IMR-90 (cell line): ENCODE measurements around the gene LGALS12. TPM values are rescaled to one million over a fixed set of nuclear protein-coding genes. Genes with fewer than 3 reads are reported as not detected.

Experiments
- ATAC-seq: fragments of 200-7000 bp; cut with Tn5 transposase; 2 replicates; pipeline ENCODE4 v1.9.1; 2020; ENCODE audit warnings: low read depth, mild to moderate bottlenecking, moderate library complexity
- BruUV-seq: library from RNA; stranded (reverse); fragments of 400-500 nt; replicated peaks from 2 replicates; lab custom pipeline; 2021; lab: Mats Ljungman, UMichigan
- CTCF ChIA-PET: fragments of 300-600 bp; formaldehyde crosslinking; extraction: SDS; loops from one replicate; lab custom pipeline; 2021; ENCODE audit warnings: antibody characterized with exemption; lab: Yijun Ruan, JAX
- POLR2A ChIA-PET: fragments of 300-600 bp; sonication (Branson Sonifier 250); formaldehyde crosslinking; loops from one replicate; lab custom pipeline; 2022; ENCODE audit warnings: antibody characterized with exemption; ENCODE audit not compliant: unreplicated experiment; lab: Charles Lee
- DNase-seq: peaks from one replicate; pipeline ENCODE4 v3.0.0; 2013
- H2AFZ ChIP-seq: replicated peaks from 2 replicates; pipeline ENCODE3; 2013; ENCODE audit warnings: low read length, mild to moderate bottlenecking; ENCODE audit not compliant: poor library complexity
- H2AK5ac ChIP-seq: 2 replicates; pipeline ENCODE4 v1.6.1; 2013; ENCODE audit warnings: low read depth, low read length, inconsistent platforms
- H2AK9ac ChIP-seq: replicated peaks from 2 replicates; pipeline ENCODE3; 2013; ENCODE audit warnings: mild to moderate bottlenecking, low read depth, low read length, moderate library complexity; ENCODE audit not compliant: poor library complexity
- H2BK120ac ChIP-seq: 2 replicates; pipeline ENCODE4 v1.6.1; 2013; ENCODE audit warnings: low read depth, low read length, inconsistent platforms
- H2BK15ac ChIP-seq: 3 replicates; pipeline ENCODE4 v1.6.1; 2013; ENCODE audit warnings: low read depth, low read length, inconsistent platforms
- H2BK20ac ChIP-seq: 2 replicates; pipeline ENCODE4 v1.6.1; 2013; ENCODE audit warnings: low read depth, mild to moderate bottlenecking, inconsistent platforms, low read length, moderate library complexity
- H2BK5ac ChIP-seq: 2 replicates; pipeline ENCODE4 v1.6.1; 2013; ENCODE audit warnings: mild to moderate bottlenecking, low read depth, low read length, inconsistent platforms; ENCODE audit not compliant: poor library complexity, severe bottlenecking
- H3K14ac ChIP-seq: replicated peaks from 2 replicates; pipeline ENCODE4 v1.6.1; 2013; ENCODE audit warnings: low read depth, low read length, inconsistent platforms
- H3K18ac ChIP-seq: 2 replicates; pipeline ENCODE4 v1.6.1; 2013; ENCODE audit warnings: low read depth, low read length, control low read depth
- H3K23ac ChIP-seq: 2 replicates; pipeline ENCODE4 v1.6.1; 2013; ENCODE audit warnings: low read depth, low read length, inconsistent platforms
- H3K27ac ChIP-seq: 2 replicates; pipeline ENCODE4 v1.5.1; 2013; ENCODE audit warnings: mild to moderate bottlenecking, control low read depth, low read length; ENCODE audit not compliant: insufficient read depth
- H3K27me3 ChIP-seq: 2 replicates; pipeline ENCODE4 v1.6.1; 2013; ENCODE audit warnings: low read length; ENCODE audit not compliant: control insufficient read depth, insufficient read depth
- H3K36me3 ChIP-seq: 2 replicates; pipeline ENCODE4 v1.6.1; 2013; ENCODE audit warnings: low read length, mixed read lengths; ENCODE audit not compliant: control insufficient read depth, insufficient read depth
- H3K4ac ChIP-seq: 2 replicates; pipeline ENCODE4 v1.6.1; 2013; ENCODE audit warnings: low read depth, low read length, inconsistent platforms
- H3K4me1 ChIP-seq: 2 replicates; pipeline ENCODE4 v1.6.1; 2013; ENCODE audit warnings: low read length, mixed read lengths; ENCODE audit not compliant: control insufficient read depth, insufficient read depth
- H3K4me2 ChIP-seq: 2 replicates; pipeline ENCODE4 v1.6.1; 2013; ENCODE audit warnings: low read depth, mild to moderate bottlenecking, control low read depth, low read length, moderate library complexity
- H3K4me3 ChIP-seq: 2 replicates; pipeline ENCODE4 v1.5.1; 2013; ENCODE audit warnings: low read depth, mild to moderate bottlenecking, control low read depth, low read length, moderate library complexity; ENCODE audit not compliant: insufficient read depth
- H3K56ac ChIP-seq: 2 replicates; pipeline ENCODE4 v1.6.1; 2013; ENCODE audit warnings: low read length, inconsistent platforms; ENCODE audit not compliant: insufficient read depth; ENCODE audit errors: extremely low read depth
- H3K79me1 ChIP-seq, 2 experiments: 2 replicates each; pipeline ENCODE4 v1.6.1; 2013; ENCODE audit warnings: low read length in 2 of 2, inconsistent platforms in 1 of 2, low read depth in 1 of 2
- H3K9ac ChIP-seq: 2 replicates; pipeline ENCODE4 v1.6.1; 2013; ENCODE audit warnings: low read depth, low read length, control low read depth
- H3K9me1 ChIP-seq: 2 replicates; pipeline ENCODE4 v1.6.1; 2013; ENCODE audit warnings: low read length, inconsistent platforms; ENCODE audit not compliant: insufficient read depth
- H3K9me3 ChIP-seq: 2 replicates; pipeline ENCODE4 v1.6.1; 2013; ENCODE audit warnings: low read length; ENCODE audit not compliant: control insufficient read depth, insufficient read depth
- H4K20me1 ChIP-seq: 2 replicates; pipeline ENCODE4 v1.6.1; 2013; ENCODE audit warnings: low read length, inconsistent platforms; ENCODE audit not compliant: insufficient read depth
- H4K5ac ChIP-seq: 2 replicates; pipeline ENCODE4 v1.6.1; 2013; ENCODE audit warnings: mild to moderate bottlenecking, low read depth, low read length, control low read depth
- H4K8ac ChIP-seq, 2 experiments: 2 replicates each; pipeline ENCODE4 v1.6.1; 2013; ENCODE audit warnings: low read depth in 2 of 2, low read length in 2 of 2, control low read depth in 1 of 2, inconsistent platforms in 1 of 2
- H4K91ac ChIP-seq: 2 replicates; pipeline ENCODE4 v1.6.1; 2013; ENCODE audit warnings: low read depth, low read length, inconsistent platforms; ENCODE audit not compliant: insufficient read depth
- CHD1 ChIP-seq: IDR thresholded peaks from 2 replicates; pipeline ENCODE4 v1.6.1; 2012; ENCODE audit warnings: low read depth, low read length, improper control_type of control experiment
- FOS ChIP-seq: fragments of 150-350 bp; IDR thresholded peaks from 2 replicates; pipeline ENCODE4 v1.6.1; 2016; ENCODE audit warnings: low read depth, low read length
- MAFK ChIP-seq: IDR thresholded peaks from 2 replicates; pipeline ENCODE4 v1.6.1; 2012; ENCODE audit warnings: low read depth, low read length, improper control_type of control experiment
- MAZ ChIP-seq: IDR thresholded peaks from 2 replicates; pipeline ENCODE4 v1.6.1; 2012; ENCODE audit warnings: low read depth, mild to moderate bottlenecking, low read length, improper control_type of control experiment, moderate library complexity, borderline replicate concordance
- MXI1 ChIP-seq: IDR thresholded peaks from 2 replicates; pipeline ENCODE4 v1.6.1; 2012; ENCODE audit warnings: low read depth, mild to moderate bottlenecking, low read length, moderate library complexity, borderline replicate concordance
- NFE2L2 ChIP-seq: fragments of 150-350 bp; IDR thresholded peaks from 2 replicates; pipeline ENCODE4 v1.6.1; 2016; ENCODE audit warnings: low read depth, mild to moderate bottlenecking, low read length
- POLR2A ChIP-seq: IDR thresholded peaks from 2 replicates; pipeline ENCODE4 v1.6.1; 2012; ENCODE audit warnings: mild to moderate bottlenecking, low read depth, low read length
- RAD21 ChIP-seq: IDR thresholded peaks from 2 replicates; pipeline ENCODE4 v1.6.1; 2012; ENCODE audit warnings: low read length, improper control_type of control experiment
- RCOR1 ChIP-seq: IDR thresholded peaks from 2 replicates; pipeline ENCODE4 v1.6.1; 2012; ENCODE audit warnings: mild to moderate bottlenecking, low read length, improper control_type of control experiment; ENCODE audit not compliant: insufficient replicate concordance
- SMC3 ChIP-seq: fragments of 150-350 bp; IDR thresholded peaks from 2 replicates; pipeline ENCODE4 v1.6.1; 2016; ENCODE audit warnings: low read depth, mild to moderate bottlenecking, antibody characterized with exemption, low read length, moderate library complexity
- WGBS, 2 experiments: methylation state at CpG; one replicate each; pipeline versions ENCODE4 v1.1.5 to v1.1.7; 2013; ENCODE audit warnings: missing lambda C conversion rate in 2 of 2; ENCODE audit not compliant: insufficient read length in 1 of 2; ENCODE audit errors: extremely low coverage in 2 of 2; 5-methylcytosine and 5-hydroxymethylcytosine counted together
- dilution Hi-C: fragments of 300-500 bp; cut with HindIII; formaldehyde crosslinking; loops from one replicate; pipeline ENCODE4 v1.14.3; 2018; ENCODE audit warnings: low sequenced_read_pairs; ENCODE audit not compliant: unreplicated experiment
- in situ Hi-C: fragments of 300-500 bp; cut with MboI; formaldehyde crosslinking; loops from 3 replicates; pipeline ENCODE4 v1.14.3; 2019; ENCODE audit warnings: low sequenced_read_pairs, inconsistent platforms, mixed read lengths
- intact Hi-C: fragments of 100-400 bp; cut with micrococcal nuclease; formaldehyde crosslinking; loops from 2 replicates; pipeline ENCODE4 v1.10.0; 2022
- polyA plus RNA-seq, 3 experiments: library from polyadenylated mRNA; depleted of rRNA; stranded (reverse); fragments of >200 nt; gene quantifications; 2 replicates each; pipeline ENCODE4 v1.2.3, GENCODE V29; 2012; ENCODE audit warnings: low replicate concordance in 1 of 3
- total RNA-seq: library from RNA; depleted of rRNA; stranded (reverse); fragments of >200 nt; gene quantifications from 2 replicates; pipeline ENCODE4 v1.2.3, GENCODE V29; 2012
- TF ChIP-seq, protein P1 (sequence below): fragments of 150-350 bp; IDR thresholded peaks from 2 replicates; pipeline ENCODE4 v1.6.1; 2017; ENCODE audit warnings: mild to moderate bottlenecking, antibody characterized with exemption, low read length, low read depth
- TF ChIP-seq, protein P2 (sequence below): conservative IDR thresholded peaks from 2 replicates; pipeline ENCODE4 v1.5.1; 2012; ENCODE audit warnings: mild to moderate bottlenecking, low read depth, low read length, improper control_type of control experiment
- TF ChIP-seq, protein P3 (sequence below): fragments of 150-350 bp; IDR thresholded peaks from 2 replicates; pipeline ENCODE4 v1.6.1; 2016; ENCODE audit warnings: low read depth, mild to moderate bottlenecking, low read length, moderate library complexity, borderline replicate concordance

The LGALS12 gene
- total and polyA plus RNA-seq, 2 of the 4 experiments (the other 2 are of a cell fraction): not detected

DNA sequence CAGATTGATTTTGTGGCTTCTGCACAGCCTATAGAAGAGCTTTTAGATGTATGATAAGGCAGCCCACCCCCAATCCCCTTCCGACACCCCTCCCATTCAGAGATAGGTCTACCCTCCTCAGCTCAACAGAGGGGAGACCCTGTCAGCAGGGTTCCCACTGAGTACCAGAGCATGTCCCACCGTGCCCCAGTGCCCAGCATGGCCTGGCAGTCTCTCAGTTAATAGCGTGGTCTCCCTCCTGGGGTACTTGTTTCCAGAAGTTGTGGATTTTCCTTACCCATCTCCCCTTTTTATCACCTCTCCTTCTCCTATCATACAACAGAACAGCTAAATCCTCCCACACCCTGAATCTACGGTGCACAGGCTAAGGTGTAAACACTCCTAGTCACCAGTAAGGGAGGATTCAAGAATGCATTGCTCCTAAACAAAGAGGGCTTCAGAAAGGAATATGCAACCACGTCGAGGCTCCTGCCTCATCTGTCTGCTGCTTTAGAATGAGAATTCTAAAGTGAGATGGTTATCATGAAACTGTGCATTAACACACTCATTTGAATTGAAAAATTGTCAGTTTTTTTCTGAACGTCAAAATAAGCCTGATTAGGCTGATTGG, 50.6 kb downstream of the LGALS12 start:
- no CpG with 5 or more reads among the region's 7 CpGs for WGBS, 2 experiments

More for the DNA sequence above, 50.6 kb downstream of the LGALS12 start:
- Histone ChIP-seq H3K4me2 (no peak overlapping the region), H3K14ac (no peak overlapping the region), H3K9ac (no peak overlapping the region), H3K9me1 (no peaks in the 10 kb centered on the region), H3K36me3 (no peaks in the 10 kb centered on the region), H3K23ac (no peak overlapping the region), H4K20me1 (no peaks in the 10 kb centered on the region), H2BK15ac (no peak overlapping the region), H3K4me1 (no peaks in the 10 kb centered on the region), H4K8ac (no peak overlapping the region), H4K91ac (no peak overlapping the region), H3K4me3 (no peak overlapping the region), H2AK9ac (no peak overlapping the region), H3K27ac (no peak overlapping the region), H2AFZ (no peak overlapping the region), H3K9me3 (no peaks in the 10 kb centered on the region), H2BK120ac (no peak overlapping the region), H3K27me3 (peaks cover 40% of the 10 kb centered on the region), H3K79me1 (no peaks in the 10 kb centered on the region), H3K56ac (no peak overlapping the region), H2BK20ac (no peak overlapping the region), H4K5ac (no peak overlapping the region), H3K18ac (no peak overlapping the region), H2AK5ac (no peak overlapping the region), H2BK5ac (no peak overlapping the region), H3K4ac (no peak overlapping the region)
- intact Hi-C loops (no loop called here), dilution Hi-C loops (no loop called here), in situ Hi-C loops (no loop called here)
- ATAC-seq: no peak
- no TSS peak for BruUV-seq
- ChIA-PET POLR2A (no interaction called here), CTCF (no interaction called here)
- DNase-seq: no peak
- TF ChIP-seq POLR2A (no peak), RCOR1 (no peak), MAFK (no peak), NFE2L2 (no peak), FOS (no peak), CHD1 (no peak), MAZ (no peak), SMC3 (no peak), MXI1 (no peak), RAD21 (no peak)
- TF ChIP-seq, protein P1, sequence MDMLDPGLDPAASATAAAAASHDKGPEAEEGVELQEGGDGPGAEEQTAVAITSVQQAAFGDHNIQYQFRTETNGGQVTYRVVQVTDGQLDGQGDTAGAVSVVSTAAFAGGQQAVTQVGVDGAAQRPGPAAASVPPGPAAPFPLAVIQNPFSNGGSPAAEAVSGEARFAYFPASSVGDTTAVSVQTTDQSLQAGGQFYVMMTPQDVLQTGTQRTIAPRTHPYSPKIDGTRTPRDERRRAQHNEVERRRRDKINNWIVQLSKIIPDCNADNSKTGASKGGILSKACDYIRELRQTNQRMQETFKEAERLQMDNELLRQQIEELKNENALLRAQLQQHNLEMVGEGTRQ: no peak
- TF ChIP-seq, protein P2, sequence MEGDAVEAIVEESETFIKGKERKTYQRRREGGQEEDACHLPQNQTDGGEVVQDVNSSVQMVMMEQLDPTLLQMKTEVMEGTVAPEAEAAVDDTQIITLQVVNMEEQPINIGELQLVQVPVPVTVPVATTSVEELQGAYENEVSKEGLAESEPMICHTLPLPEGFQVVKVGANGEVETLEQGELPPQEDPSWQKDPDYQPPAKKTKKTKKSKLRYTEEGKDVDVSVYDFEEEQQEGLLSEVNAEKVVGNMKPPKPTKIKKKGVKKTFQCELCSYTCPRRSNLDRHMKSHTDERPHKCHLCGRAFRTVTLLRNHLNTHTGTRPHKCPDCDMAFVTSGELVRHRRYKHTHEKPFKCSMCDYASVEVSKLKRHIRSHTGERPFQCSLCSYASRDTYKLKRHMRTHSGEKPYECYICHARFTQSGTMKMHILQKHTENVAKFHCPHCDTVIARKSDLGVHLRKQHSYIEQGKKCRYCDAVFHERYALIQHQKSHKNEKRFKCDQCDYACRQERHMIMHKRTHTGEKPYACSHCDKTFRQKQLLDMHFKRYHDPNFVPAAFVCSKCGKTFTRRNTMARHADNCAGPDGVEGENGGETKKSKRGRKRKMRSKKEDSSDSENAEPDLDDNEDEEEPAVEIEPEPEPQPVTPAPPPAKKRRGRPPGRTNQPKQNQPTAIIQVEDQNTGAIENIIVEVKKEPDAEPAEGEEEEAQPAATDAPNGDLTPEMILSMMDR: no peak
- TF ChIP-seq, protein P3, sequence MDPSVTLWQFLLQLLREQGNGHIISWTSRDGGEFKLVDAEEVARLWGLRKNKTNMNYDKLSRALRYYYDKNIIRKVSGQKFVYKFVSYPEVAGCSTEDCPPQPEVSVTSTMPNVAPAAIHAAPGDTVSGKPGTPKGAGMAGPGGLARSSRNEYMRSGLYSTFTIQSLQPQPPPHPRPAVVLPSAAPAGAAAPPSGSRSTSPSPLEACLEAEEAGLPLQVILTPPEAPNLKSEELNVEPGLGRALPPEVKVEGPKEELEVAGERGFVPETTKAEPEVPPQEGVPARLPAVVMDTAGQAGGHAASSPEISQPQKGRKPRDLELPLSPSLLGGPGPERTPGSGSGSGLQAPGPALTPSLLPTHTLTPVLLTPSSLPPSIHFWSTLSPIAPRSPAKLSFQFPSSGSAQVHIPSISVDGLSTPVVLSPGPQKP: no peak
